H1 (cell line): ENCODE data around the gene EMC6.

ENCODE experiments used
- ATF3 ChIP-seq: IDR thresholded peaks from 2 replicates; pipeline ENCODE4 v1.6.1; 2011; ENCODE audit warnings: low read depth, mild to moderate bottlenecking, low read length; ENCODE audit not compliant: insufficient read depth
- CBX5 ChIP-seq: fragments of 300-800, 300-1000 bp; sonication (generic); IDR thresholded peaks from 2 replicates; pipeline ENCODE4 v1.7.1; 2016; ENCODE audit warnings: antibody characterized with exemption, low read length, low read depth
- CTCF ChIP-seq, 3 experiments: IDR thresholded peaks; 1 replicate in 2 of 3; 2 replicates in 1 of 3; pipeline versions ENCODE4 v1.5.1 to v1.6.1; 2011; ENCODE audit warnings: low read length in 3 of 3, mild to moderate bottlenecking in 3 of 3, inconsistent platforms in 2 of 3, low read depth in 1 of 3, moderate library complexity in 1 of 3; ENCODE audit not compliant: insufficient read depth in 1 of 3; ENCODE audit errors: control extremely low read depth in 1 of 3
- EP300 ChIP-seq, 2 experiments: IDR thresholded peaks; 1 replicate in 1 of 2; 2 replicates in 1 of 2; pipeline ENCODE4 v1.6.1; 2011 to 2012; ENCODE audit warnings: low read depth in 2 of 2, low read length in 2 of 2, mild to moderate bottlenecking in 2 of 2, borderline replicate concordance in 1 of 2, inconsistent platforms in 1 of 2, moderate library complexity in 1 of 2
- EZH2 ChIP-seq: fragments of 200-600 bp; sonication (generic); IDR thresholded peaks from 2 replicates; pipeline ENCODE4 v1.7.1; 2012; ENCODE audit warnings: low read depth, mild to moderate bottlenecking, moderate library complexity, low read length, inconsistent platforms; ENCODE audit not compliant: severe bottlenecking
- KDM1A ChIP-seq: fragments of 200-600, 300-600 bp; sonication (generic); IDR thresholded peaks from 2 replicates; pipeline ENCODE4 v1.7.1; 2016; ENCODE audit warnings: mild to moderate bottlenecking, low read length, borderline replicate concordance
- POLR2A ChIP-seq, 2 experiments: IDR thresholded peaks; 1 replicate in 1 of 2; 2 replicates in 1 of 2; pipeline ENCODE4 v1.6.1; 2011; ENCODE audit warnings: low read depth in 2 of 2, low read length in 2 of 2, mild to moderate bottlenecking in 2 of 2; ENCODE audit errors: control extremely low read depth in 1 of 2
- POLR2AphosphoS5 ChIP-seq: IDR thresholded peaks from 2 replicates; pipeline ENCODE4 v1.6.1; 2011; ENCODE audit warnings: low read depth, low read length
- POU5F1 ChIP-seq: IDR thresholded peaks from 2 replicates; pipeline ENCODE4 v1.6.1; 2011; ENCODE audit warnings: low read depth, mild to moderate bottlenecking, low read length, moderate library complexity
- RBBP5 ChIP-seq: IDR thresholded peaks from 2 replicates; pipeline ENCODE4 v1.7.1; 2012; ENCODE audit warnings: low read depth, mild to moderate bottlenecking, inconsistent platforms, low read length, moderate library complexity, borderline replicate concordance
- RNF2 ChIP-seq: fragments of 200-900, 300-1000 bp; sonication (generic); IDR thresholded peaks from 2 replicates; pipeline ENCODE4 v1.7.1; 2016; ENCODE audit warnings: borderline replicate concordance, low read depth, mild to moderate bottlenecking, antibody characterized with exemption, low read length; ENCODE audit not compliant: poor library complexity, severe bottlenecking; ENCODE audit errors: missing control alignments
- SP1 ChIP-seq: IDR thresholded peaks from 2 replicates; pipeline ENCODE4 v1.6.1; 2011; ENCODE audit warnings: low read depth, low read length
- ZNF274 ChIP-seq: IDR thresholded peaks from 2 replicates; pipeline ENCODE4 v1.7.0; 2012; ENCODE audit warnings: low read length, borderline replicate concordance; ENCODE audit errors: extremely low read depth

- no peak for TF ChIP-seq POLR2AphosphoS5
- no peak for TF ChIP-seq POU5F1
- no peak for TF ChIP-seq EP300 (IDR thresholded peaks at IDR 0.05; ENCODE audit: borderline replicate concordance in 1 of 2, low read depth in 2 of 2, low read length in 2 of 2)
- no peak for TF ChIP-seq RNF2
- TF ChIP-seq CTCF (IDR thresholded peaks at IDR 0.05; ENCODE audit: control extremely low read depth in 1 of 3, insufficient read depth in 1 of 3, low read depth in 1 of 3, low read length in 3 of 3), result no peak
- TF ChIP-seq RBBP5, result no peak
- TF ChIP-seq ZNF274, result no peak
- TF ChIP-seq EZH2, result no peak
- no peak for TF ChIP-seq POLR2A (IDR thresholded peaks at IDR 0.05; ENCODE audit: control extremely low read depth in 1 of 2, low read depth in 2 of 2, low read length in 2 of 2)
- TF ChIP-seq CBX5, result no peak
- TF ChIP-seq KDM1A, result no peak
- TF ChIP-seq SP1, result no peak
- no peak for TF ChIP-seq ATF3
Measured at GRCh38 chr17:3643889-3644349, 24.7 kb upstream of the EMC6 start.
